Skeletal muscle satellite cell (primary cell): ENCODE results near the gene HLF.

ENCODE experiments used
- H3K27me3 ChIP-seq: 2 replicates; pipeline ENCODE4 v1.7.0; 2013; ENCODE audit warnings: low read length; ENCODE audit not compliant: control insufficient read depth, insufficient read depth
- H3K36me3 ChIP-seq: 2 replicates; pipeline ENCODE4 v1.7.0; 2013; ENCODE audit warnings: mild to moderate bottlenecking, control low read depth, low read length; ENCODE audit not compliant: insufficient read depth
- H3K4me1 ChIP-seq: 2 replicates; pipeline ENCODE4 v1.7.0; 2013; ENCODE audit warnings: low read length; ENCODE audit not compliant: control insufficient read depth, insufficient read depth
- H3K4me2 ChIP-seq: 2 replicates; pipeline ENCODE4 v1.7.0; 2013; ENCODE audit warnings: mild to moderate bottlenecking, low read length
- H3K4me3 ChIP-seq: 2 replicates; pipeline ENCODE4 v1.7.0; 2013; ENCODE audit warnings: low read length
- H3K9ac ChIP-seq: 2 replicates; pipeline ENCODE4 v1.7.0; 2013; ENCODE audit warnings: mild to moderate bottlenecking, low read depth, low read length, moderate library complexity
- H3K9me3 ChIP-seq: replicated peaks from 2 replicates; pipeline ENCODE4 v1.7.0; 2013; ENCODE audit warnings: mild to moderate bottlenecking, control low read depth, low read length

HLF gene

DNA sequence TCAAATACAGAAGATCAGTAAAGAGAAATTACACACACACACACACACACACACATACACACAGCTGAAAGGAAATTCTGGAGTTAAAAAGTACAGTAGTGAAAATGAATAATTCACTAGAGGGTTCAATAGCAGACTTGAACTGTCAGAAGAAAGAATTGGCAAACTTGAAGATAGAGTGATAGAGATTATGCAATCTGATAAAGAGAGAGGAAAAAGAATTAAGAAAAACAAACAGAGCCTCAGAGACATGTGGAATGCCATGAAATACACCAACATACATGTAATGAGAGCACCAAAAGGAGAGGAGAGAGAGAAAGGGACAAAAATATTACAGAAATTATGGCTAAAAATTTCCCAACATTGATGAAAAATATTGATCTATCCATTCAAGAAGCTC, 96.2 kb downstream of the HLF start:
- no peaks in the 10 kb centered on the region for H3K9me3 ChIP-seq
- H3K4me3 ChIP-seq, result no peak overlapping the region
- no peaks in the 10 kb centered on the region for H3K4me1 ChIP-seq
- no peak overlapping the region for H3K4me2 ChIP-seq
- peaks cover 14% of the 10 kb centered on the region for H3K27me3 ChIP-seq
- no peak overlapping the region for H3K9ac ChIP-seq
- H3K36me3 ChIP-seq, result no peaks in the 10 kb centered on the region

GRCh38 chr17:55363033-55363432, 98.3 kb downstream of the HLF start:
- Histone ChIP-seq H3K9ac (no peak overlapping the region), H3K9me3 (no peaks in the 10 kb centered on the region), H3K27me3 (peaks cover 18% of the 10 kb centered on the region), H3K36me3 (no peaks in the 10 kb centered on the region), H3K4me3 (no peak overlapping the region), H3K4me2 (no peak overlapping the region), H3K4me1 (no peaks in the 10 kb centered on the region)

DNA sequence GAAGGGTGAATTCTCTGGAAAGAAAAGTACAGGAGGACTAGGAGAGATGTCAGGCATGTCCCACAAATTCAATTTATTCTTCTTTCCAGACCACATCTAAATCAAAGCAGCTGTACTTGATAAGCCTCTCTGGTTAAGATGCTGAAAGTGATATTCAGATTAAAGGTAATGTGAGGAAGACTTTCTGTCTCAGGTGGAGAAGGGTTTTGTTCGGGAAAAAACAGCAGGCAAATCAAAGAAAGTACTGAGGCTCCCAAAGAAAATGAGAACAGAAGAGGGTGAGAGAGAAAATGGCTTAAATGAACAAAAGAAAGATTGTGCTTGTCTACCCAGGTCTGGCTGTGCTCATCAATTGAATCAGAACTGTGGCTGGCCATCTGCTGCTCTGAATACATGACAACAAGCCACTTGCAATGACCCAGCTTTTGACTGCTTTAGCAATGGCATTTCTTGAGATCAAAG, 101.3 kb downstream of the HLF start:
- H3K9me3 ChIP-seq, result no peaks in the 10 kb centered on the region
- peaks cover 18% of the 10 kb centered on the region for H3K27me3 ChIP-seq
- no peaks in the 10 kb centered on the region for H3K36me3 ChIP-seq
- H3K4me3 ChIP-seq, result no peak overlapping the region
- H3K4me2 ChIP-seq, result no peak overlapping the region
- H3K4me1 ChIP-seq, result no peaks in the 10 kb centered on the region
- H3K9ac ChIP-seq, result no peak overlapping the region

DNA sequence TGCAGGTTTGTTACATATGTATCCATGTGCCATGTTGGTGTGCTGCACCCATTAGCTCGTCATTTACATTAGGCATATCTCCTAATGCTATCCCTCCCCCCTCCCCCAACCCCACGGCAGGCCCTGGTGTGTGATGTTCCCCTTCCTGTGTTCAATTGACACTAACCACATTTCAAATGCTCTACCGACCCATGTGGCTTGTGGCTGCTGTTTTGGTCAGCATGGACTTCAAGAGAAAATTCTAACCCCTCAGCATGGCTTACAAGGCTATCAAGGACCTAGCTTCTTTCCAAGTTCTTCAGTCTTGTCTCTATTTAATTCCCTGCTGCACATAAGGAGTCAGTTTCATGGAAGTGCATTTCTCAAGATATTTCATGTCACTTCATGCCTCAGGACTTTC, 103.9 kb downstream of the HLF start:
- Histone ChIP-seq H3K4me2 (no peak overlapping the region), H3K4me3 (no peak overlapping the region), H3K4me1 (no peaks in the 10 kb centered on the region), H3K36me3 (no peaks in the 10 kb centered on the region), H3K9me3 (no peaks in the 10 kb centered on the region), H3K27me3 (peaks cover 10% of the 10 kb centered on the region), H3K9ac (no peak overlapping the region)
